Measurements from ENCODE around the gene CDH24. TPM values are rescaled to one million over a fixed set of nuclear protein-coding genes. Genes with fewer than 3 reads are reported as not detected.

The CDH24 gene
- total and polyA plus RNA-seq, 9 of the 15 experiments (the other 6 are each of a cell fraction or from before 2014, with no cell fraction given) = 0.04 to 16.2 (median 4.9) TPM

DNA sequence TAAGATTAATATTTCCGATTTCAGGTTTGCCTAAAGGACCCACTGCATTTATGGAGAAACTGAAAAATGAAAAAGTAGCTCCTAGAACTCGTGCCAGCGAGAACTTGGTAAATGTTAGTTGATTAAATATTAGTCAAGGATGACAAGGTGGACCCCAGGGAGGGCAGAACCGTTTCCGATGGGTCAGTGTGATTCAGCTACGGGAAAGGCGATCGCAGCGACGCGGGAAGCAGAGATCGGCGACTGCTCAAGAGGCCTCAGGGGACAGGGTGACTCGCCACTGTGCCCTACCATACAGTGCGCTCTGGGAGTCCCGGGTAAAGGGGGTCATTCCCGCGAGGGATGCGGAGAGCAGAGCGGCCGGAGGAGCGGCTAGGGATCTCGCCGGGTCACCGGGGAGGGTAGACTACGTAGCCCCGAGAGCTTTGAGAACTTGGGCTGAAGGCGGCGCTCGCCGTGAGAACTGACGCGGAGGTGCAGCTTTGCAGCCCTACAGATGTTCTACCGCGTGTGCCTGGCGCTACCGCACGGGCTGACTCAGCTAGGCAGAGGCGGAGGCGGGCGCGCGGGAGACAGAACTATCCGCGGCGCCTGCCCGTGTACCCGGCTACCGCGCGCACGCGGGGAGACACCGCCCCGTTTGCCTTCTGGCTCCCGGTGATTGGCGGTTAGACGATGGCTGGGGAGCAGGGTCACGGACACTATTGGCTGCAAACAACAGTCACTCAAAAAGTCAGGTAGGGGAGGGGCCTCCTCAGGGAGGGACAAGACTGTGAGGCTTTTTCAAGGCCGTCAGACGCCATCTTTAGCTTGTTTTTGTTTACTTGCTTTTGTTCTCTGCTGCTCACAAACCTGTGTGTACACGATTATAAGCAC lies 50.5 kb downstream of the CDH24 start (continued):
- TF ChIP-seq, protein P1, sequence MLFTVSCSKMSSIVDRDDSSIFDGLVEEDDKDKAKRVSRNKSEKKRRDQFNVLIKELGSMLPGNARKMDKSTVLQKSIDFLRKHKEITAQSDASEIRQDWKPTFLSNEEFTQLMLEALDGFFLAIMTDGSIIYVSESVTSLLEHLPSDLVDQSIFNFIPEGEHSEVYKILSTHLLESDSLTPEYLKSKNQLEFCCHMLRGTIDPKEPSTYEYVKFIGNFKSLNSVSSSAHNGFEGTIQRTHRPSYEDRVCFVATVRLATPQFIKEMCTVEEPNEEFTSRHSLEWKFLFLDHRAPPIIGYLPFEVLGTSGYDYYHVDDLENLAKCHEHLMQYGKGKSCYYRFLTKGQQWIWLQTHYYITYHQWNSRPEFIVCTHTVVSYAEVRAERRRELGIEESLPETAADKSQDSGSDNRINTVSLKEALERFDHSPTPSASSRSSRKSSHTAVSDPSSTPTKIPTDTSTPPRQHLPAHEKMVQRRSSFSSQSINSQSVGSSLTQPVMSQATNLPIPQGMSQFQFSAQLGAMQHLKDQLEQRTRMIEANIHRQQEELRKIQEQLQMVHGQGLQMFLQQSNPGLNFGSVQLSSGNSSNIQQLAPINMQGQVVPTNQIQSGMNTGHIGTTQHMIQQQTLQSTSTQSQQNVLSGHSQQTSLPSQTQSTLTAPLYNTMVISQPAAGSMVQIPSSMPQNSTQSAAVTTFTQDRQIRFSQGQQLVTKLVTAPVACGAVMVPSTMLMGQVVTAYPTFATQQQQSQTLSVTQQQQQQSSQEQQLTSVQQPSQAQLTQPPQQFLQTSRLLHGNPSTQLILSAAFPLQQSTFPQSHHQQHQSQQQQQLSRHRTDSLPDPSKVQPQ (CRISPR knock-in tag; IDR thresholded peaks at IDR 0.05; ENCODE audit: borderline replicate concordance) = no peak
- TF ChIP-seq SMAD1 (IDR thresholded peaks at IDR 0.05; ENCODE audit: low read depth, low read length, partially characterized antibody) (peak; percentile 17), ZNF699 (CRISPR knock-in tag; IDR thresholded peaks at IDR 0.05; ENCODE audit: insufficient replicate concordance) (no peak), FOXK1 (CRISPR knock-in tag; IDR thresholded peaks at IDR 0.05; ENCODE audit: borderline replicate concordance) (no peak), CHCHD3 (CRISPR knock-in tag; IDR thresholded peaks at IDR 0.05) (peak; percentile 72; the same call in 1 of the 2 replicates), POLR2AphosphoS2 (IDR thresholded peaks at IDR 0.05; ENCODE audit: low read length) (peak; percentile 68; the same call in 1 of the 2 replicates), MTF1 (CRISPR knock-in tag; IDR thresholded peaks at IDR 0.05; ENCODE audit: borderline replicate concordance) (no peak), ETV6 (IDR thresholded peaks at IDR 0.05; ENCODE audit: borderline replicate concordance in 1 of 2, low read depth in 2 of 2, low read length in 1 of 2) (no peak), ETV6 (CRISPR knock-in tag; IDR thresholded peaks at IDR 0.05; ENCODE audit: borderline replicate concordance) (0 out of 2 replicates have a peak, but pooled peaks have one; percentile 23), MYNN (IDR thresholded peaks at IDR 0.05) (peak; percentile 78; the same call in 1 of the 2 replicates), MYNN (CRISPR knock-in tag; IDR thresholded peaks at IDR 0.05) (no peak)
- TF ChIP-seq, protein P2, sequence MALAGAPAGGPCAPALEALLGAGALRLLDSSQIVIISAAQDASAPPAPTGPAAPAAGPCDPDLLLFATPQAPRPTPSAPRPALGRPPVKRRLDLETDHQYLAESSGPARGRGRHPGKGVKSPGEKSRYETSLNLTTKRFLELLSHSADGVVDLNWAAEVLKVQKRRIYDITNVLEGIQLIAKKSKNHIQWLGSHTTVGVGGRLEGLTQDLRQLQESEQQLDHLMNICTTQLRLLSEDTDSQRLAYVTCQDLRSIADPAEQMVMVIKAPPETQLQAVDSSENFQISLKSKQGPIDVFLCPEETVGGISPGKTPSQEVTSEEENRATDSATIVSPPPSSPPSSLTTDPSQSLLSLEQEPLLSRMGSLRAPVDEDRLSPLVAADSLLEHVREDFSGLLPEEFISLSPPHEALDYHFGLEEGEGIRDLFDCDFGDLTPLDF (CRISPR knock-in tag; IDR thresholded peaks at IDR 0.05) = peak; percentile 94
- TF ChIP-seq, protein P3, sequence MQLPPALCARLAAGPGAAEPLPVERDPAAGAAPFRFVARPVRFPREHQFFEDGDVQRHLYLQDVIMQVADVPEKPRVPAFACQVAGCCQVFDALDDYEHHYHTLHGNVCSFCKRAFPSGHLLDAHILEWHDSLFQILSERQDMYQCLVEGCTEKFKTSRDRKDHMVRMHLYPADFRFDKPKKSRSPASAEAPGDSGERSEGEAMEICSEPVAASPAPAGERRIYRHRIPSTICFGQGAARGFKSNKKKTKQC (CRISPR knock-in tag; IDR thresholded peaks at IDR 0.05) = peak; percentile 95
- TF ChIP-seq, protein P4, sequence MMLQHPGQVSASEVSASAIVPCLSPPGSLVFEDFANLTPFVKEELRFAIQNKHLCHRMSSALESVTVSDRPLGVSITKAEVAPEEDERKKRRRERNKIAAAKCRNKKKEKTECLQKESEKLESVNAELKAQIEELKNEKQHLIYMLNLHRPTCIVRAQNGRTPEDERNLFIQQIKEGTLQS (IDR thresholded peaks at IDR 0.05) = peak; percentile 83
- TF ChIP-seq, protein P4 (CRISPR knock-in tag; conservative IDR thresholded peaks at IDR 0.05) = no peak; the same call in 1 of the 2 replicates
- TF ChIP-seq, protein P5, sequence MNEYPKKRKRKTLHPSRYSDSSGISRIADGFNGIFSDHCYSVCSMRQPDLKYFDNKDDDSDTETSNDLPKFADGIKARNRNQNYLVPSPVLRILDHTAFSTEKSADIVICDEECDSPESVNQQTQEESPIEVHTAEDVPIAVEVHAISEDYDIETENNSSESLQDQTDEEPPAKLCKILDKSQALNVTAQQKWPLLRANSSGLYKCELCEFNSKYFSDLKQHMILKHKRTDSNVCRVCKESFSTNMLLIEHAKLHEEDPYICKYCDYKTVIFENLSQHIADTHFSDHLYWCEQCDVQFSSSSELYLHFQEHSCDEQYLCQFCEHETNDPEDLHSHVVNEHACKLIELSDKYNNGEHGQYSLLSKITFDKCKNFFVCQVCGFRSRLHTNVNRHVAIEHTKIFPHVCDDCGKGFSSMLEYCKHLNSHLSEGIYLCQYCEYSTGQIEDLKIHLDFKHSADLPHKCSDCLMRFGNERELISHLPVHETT (CRISPR knock-in tag; conservative IDR thresholded peaks at IDR 0.05 in 1 of 2, IDR thresholded peaks at IDR 0.05 in 1 of 2) = peak in 1 of 2 experiments; percentile 89; a peak in 2 of 4 replicates
- TF ChIP-seq, protein P6, sequence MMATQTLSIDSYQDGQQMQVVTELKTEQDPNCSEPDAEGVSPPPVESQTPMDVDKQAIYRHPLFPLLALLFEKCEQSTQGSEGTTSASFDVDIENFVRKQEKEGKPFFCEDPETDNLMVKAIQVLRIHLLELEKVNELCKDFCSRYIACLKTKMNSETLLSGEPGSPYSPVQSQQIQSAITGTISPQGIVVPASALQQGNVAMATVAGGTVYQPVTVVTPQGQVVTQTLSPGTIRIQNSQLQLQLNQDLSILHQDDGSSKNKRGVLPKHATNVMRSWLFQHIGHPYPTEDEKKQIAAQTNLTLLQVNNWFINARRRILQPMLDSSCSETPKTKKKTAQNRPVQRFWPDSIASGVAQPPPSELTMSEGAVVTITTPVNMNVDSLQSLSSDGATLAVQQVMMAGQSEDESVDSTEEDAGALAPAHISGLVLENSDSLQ (IDR thresholded peaks at IDR 0.05) = peak; percentile 99
